Thymus (tissue), 11 donors: ENCODE results near the gene TMEM254. TPM values are rescaled to one million over a fixed set of nuclear protein-coding genes. Genes with fewer than 3 reads are reported as not detected.

Source experiments
- DNase-seq, 9 donors: peaks; one replicate each; pipeline ENCODE4 v3.0.0-alpha.2; 2013; ENCODE audit warnings: low spot score in 9 of 9, low read depth in 6 of 9, missing footprints in 1 of 9
- H3K27ac ChIP-seq, 2 donors: one replicate each; pipeline ENCODE4 v1.5.1; 2013; ENCODE audit warnings: control low read depth in 1 of 2, low read depth in 1 of 2, low read length in 1 of 2, mild to moderate bottlenecking in 1 of 2, moderate library complexity in 1 of 2
- H3K27me3 ChIP-seq, 2 donors: one replicate each; pipeline ENCODE4 v1.5.1; 2013; ENCODE audit warnings: low read length in 1 of 2; ENCODE audit not compliant: control insufficient read depth in 2 of 2, insufficient read depth in 1 of 2
- H3K36me3 ChIP-seq, 2 donors: one replicate each; pipeline ENCODE4 v1.5.1; 2013; ENCODE audit warnings: low read length in 1 of 2, mild to moderate bottlenecking in 1 of 2, moderate library complexity in 1 of 2; ENCODE audit not compliant: control insufficient read depth in 2 of 2, insufficient read depth in 2 of 2
- H3K4me1 ChIP-seq, 2 donors: one replicate each; pipeline ENCODE4 v1.5.1; 2013; ENCODE audit warnings: low read length in 2 of 2; ENCODE audit not compliant: control insufficient read depth in 2 of 2, insufficient read depth in 2 of 2
- H3K4me3 ChIP-seq, 2 donors: one replicate each; pipeline ENCODE4 v1.5.1; 2013; ENCODE audit warnings: low read length in 2 of 2, control low read depth in 1 of 2, mild to moderate bottlenecking in 1 of 2
- H3K9me3 ChIP-seq, 2 donors: one replicate each; pipeline ENCODE4 v1.5.1; 2013; ENCODE audit warnings: low read length in 1 of 2, mild to moderate bottlenecking in 1 of 2; ENCODE audit not compliant: control insufficient read depth in 2 of 2, insufficient read depth in 1 of 2
- WGBS: extraction: QIAGEN DNeasy Blood & Tissue Kit; methylation state at CpG from one replicate; pipeline ENCODE4 v1.1.7; 2013; 5-methylcytosine and 5-hydroxymethylcytosine counted together
- polyA plus RNA-seq: library from polyadenylated mRNA; stranded (reverse); fragments of 200-250 nt; gene quantifications from one replicate; pipeline ENCODE4 v1.2.3, GENCODE V29; 2013
- total RNA-seq: library from RNA; stranded (reverse); fragments of 120-200 nt; gene quantifications from one replicate; pipeline ENCODE4 v1.2.4, GENCODE V29; 2013
- donor health status: healthy.

TMEM254 gene
- total and polyA plus RNA-seq, 2 donors: 10.0 to 20.9 TPM

- Histone ChIP-seq H3K9me3 (no peaks in the 10 kb centered on the region), H3K4me1 (no peaks in the 10 kb centered on the region), H3K27me3 (peaks cover 18 to 32% of the 10 kb centered on the region in 2 donors), H3K36me3 (no peaks in the 10 kb centered on the region), H3K27ac (no peak overlapping the region), H3K4me3 (no peak overlapping the region)
- WGBS: 86% methylated on average over 8 of the region's 8 CpGs
- DNase-seq: no peak
Measured at GRCh38 chr10:80136134-80136571, 57.7 kb downstream of the TMEM254 start.

- Histone ChIP-seq H3K4me3 (no peak overlapping the region), H3K36me3 (no peaks in the 10 kb centered on the region), H3K27me3 (peaks cover 11 to 27% of the 10 kb centered on the region in 2 donors), H3K4me1 (no peaks in the 10 kb centered on the region), H3K9me3 (no peaks in the 10 kb centered on the region), H3K27ac (no peak overlapping the region)
- no peak for DNase-seq
- WGBS: 94% methylated on average over 14 of the region's 14 CpGs
Measured at GRCh38 chr10:80137031-80137862, 58.8 kb downstream of the TMEM254 start.

DNA sequence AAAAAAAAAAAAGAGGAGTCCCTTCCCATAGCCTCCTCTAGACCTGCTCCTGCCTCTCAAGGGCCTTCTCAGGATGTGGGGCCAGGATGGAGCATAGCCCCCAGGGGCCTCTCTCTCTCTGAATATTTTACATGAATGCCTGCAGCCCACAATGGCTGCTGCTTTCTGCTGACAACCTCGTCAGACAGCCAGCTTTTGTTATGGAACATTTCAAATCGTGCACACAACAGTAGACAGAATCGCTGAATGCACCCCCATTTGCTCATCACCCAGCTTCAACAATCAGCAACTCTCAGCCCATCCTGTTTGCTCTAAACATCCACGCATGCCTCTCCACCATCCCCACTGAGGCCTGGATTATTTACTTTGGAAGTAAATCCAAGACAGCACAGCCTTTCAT is 59.5 kb downstream of the TMEM254 start:
- H3K36me3 ChIP-seq: no peaks in the 10 kb centered on the region
- no peak overlapping the region for H3K4me3 ChIP-seq
- no peak overlapping the region for H3K27ac ChIP-seq
- DNase-seq: no peak
- no peaks in the 10 kb centered on the region for H3K9me3 ChIP-seq
- no peaks in the 10 kb centered on the region for H3K4me1 ChIP-seq
- 87% methylated on average over 4 of the region's 4 CpGs for WGBS
- peaks cover 5 to 20% of the 10 kb centered on the region in 2 donors for H3K27me3 ChIP-seq

GRCh38 chr10:80139265-80139664 is 60.8 kb downstream of the TMEM254 start:
- no peaks in the 10 kb centered on the region for H3K9me3 ChIP-seq
- no peak overlapping the region for H3K4me3 ChIP-seq
- no peak overlapping the region for H3K27ac ChIP-seq
- H3K27me3 ChIP-seq: peaks cover 0 to 9% of the 10 kb centered on the region in 2 donors
- 97% methylated on average over 2 of the region's 2 CpGs for WGBS
- no peak for DNase-seq
- no peaks in the 10 kb centered on the region for H3K36me3 ChIP-seq
- peaks cover 5 to 6% of the 10 kb centered on the region in 2 donors for H3K4me1 ChIP-seq

GRCh38 chr10:80140251-80140650 is 61.8 kb downstream of the TMEM254 start:
- DNase-seq: no peak
- Histone ChIP-seq H3K4me3 (no peak overlapping the region), H3K27ac (no peak overlapping the region), H3K4me1 (peaks cover 15 to 16% of the 10 kb centered on the region in 2 donors), H3K36me3 (no peaks in the 10 kb centered on the region), H3K9me3 (no peaks in the 10 kb centered on the region), H3K27me3 (peaks cover 0 to 7% of the 10 kb centered on the region in 2 donors)
- WGBS: 96% methylated on average over 7 of the region's 7 CpGs

- peaks cover 15 to 20% of the 10 kb centered on the region in 2 donors for H3K4me1 ChIP-seq
- DNase-seq: no peak
- H3K4me3 ChIP-seq: no peak overlapping the region
- no peaks in the 10 kb centered on the region for H3K36me3 ChIP-seq
- peaks cover 0 to 5% of the 10 kb centered on the region in 2 donors for H3K27me3 ChIP-seq
- no peaks in the 10 kb centered on the region for H3K9me3 ChIP-seq
- WGBS: 89% methylated on average over 19 of the region's 19 CpGs
- H3K27ac ChIP-seq: no peak overlapping the region
Measured at GRCh38 chr10:80141696-80142460, 63.4 kb downstream of the TMEM254 start.

Other genes with a start within 250 kb of the TMEM254 start
- gene SFTPD, start 129.6 kb upstream of the TMEM254 start, total RNA-seq: 0.47 TPM
- gene SFTPD, start 129.6 kb upstream of the TMEM254 start, polyA plus RNA-seq: 2.6 TPM
- 9.8 TPM for gene PLAC9, start 54.1 kb downstream of the TMEM254 start, total RNA-seq
- 7.9 TPM for gene PLAC9, start 54.1 kb downstream of the TMEM254 start, polyA plus RNA-seq
- gene ANXA11, start 126.9 kb downstream of the TMEM254 start, total RNA-seq: 107 TPM
- gene ANXA11, start 126.9 kb downstream of the TMEM254 start, polyA plus RNA-seq: 152 TPM
- gene MAT1A, start 211.0 kb downstream of the TMEM254 start, total RNA-seq: 0.38 TPM
- gene MAT1A, start 211.0 kb downstream of the TMEM254 start, polyA plus RNA-seq: 0.46 TPM